HepG2 (cell line): Measurements from ENCODE around the gene NHSL1. TPM values are rescaled to one million over a fixed set of nuclear protein-coding genes. Genes with fewer than 3 reads are reported as not detected.
A peak's percentile ranks its signal among the peaks of the same experiment; 100 is the strongest.

ENCODE experiments used
- ATF2 ChIP-seq: sonication (generic); formaldehyde crosslinking; IDR thresholded peaks from 2 replicates; pipeline ENCODE4 v1.4.0; 2020; ENCODE audit warnings: missing genetic modification reagents
- ATRX ChIP-seq: sonication (generic); formaldehyde crosslinking; IDR thresholded peaks from 2 replicates; pipeline ENCODE4 v1.4.0; 2020; ENCODE audit warnings: missing genetic modification reagents, borderline replicate concordance
- FOXP1 ChIP-seq, 2 experiments: fragments of 450-650 bp in 1 of 2; IDR thresholded peaks; 2 replicates each; pipeline ENCODE4 v1.6.1; 2017 to 2018; ENCODE audit warnings: antibody characterized with exemption in 1 of 2
- HMG20A ChIP-seq: IDR thresholded peaks from 2 replicates; pipeline ENCODE4 v1.6.1; 2016; ENCODE audit warnings: borderline replicate concordance
- HNF4A ChIP-seq: sonication (generic); formaldehyde crosslinking; IDR thresholded peaks from 2 replicates; pipeline ENCODE4 v1.4.0; 2020; ENCODE audit warnings: missing genetic modification reagents
- HNRNPL ChIP-seq: fragments of 200-400 bp; formaldehyde crosslinking; IDR thresholded peaks from 2 replicates; pipeline ENCODE4 v1.6.1; 2017; ENCODE audit warnings: mild to moderate bottlenecking, low read depth, low read length
- HOXA3 ChIP-seq: sonication (generic); formaldehyde crosslinking; IDR thresholded peaks from 2 replicates; pipeline ENCODE4 v1.5.0; 2020; ENCODE audit warnings: missing genetic modification reagents
- KAT7 ChIP-seq: IDR thresholded peaks from 2 replicates; pipeline ENCODE4 v1.6.1; 2018; ENCODE audit warnings: borderline replicate concordance, missing compliant biosample characterization
- KMT2A ChIP-seq: sonication (generic); formaldehyde crosslinking; IDR thresholded peaks from 2 replicates; pipeline ENCODE4 v1.4.0; 2020; ENCODE audit warnings: missing genetic modification reagents
- MEIS2 ChIP-seq: sonication (generic); formaldehyde crosslinking; IDR thresholded peaks from 2 replicates; pipeline ENCODE4 v1.9.0; 2021; ENCODE audit warnings: mild to moderate bottlenecking, missing genetic modification reagents
- RXRB ChIP-seq: IDR thresholded peaks from 2 replicates; pipeline ENCODE4 v1.6.1; 2016; ENCODE audit warnings: borderline replicate concordance, missing genetic modification reagents, missing compliant biosample characterization
- SALL1 ChIP-seq: sonication (generic); formaldehyde crosslinking; IDR thresholded peaks from 2 replicates; pipeline ENCODE4 v1.8.0; 2022; ENCODE audit warnings: mild to moderate bottlenecking, missing genetic modification reagents
- TBX2 ChIP-seq: sonication (generic); formaldehyde crosslinking; IDR thresholded peaks from 2 replicates; pipeline ENCODE4 v1.5.0; 2020; ENCODE audit warnings: missing genetic modification reagents, mild to moderate bottlenecking, borderline replicate concordance
- ZNF234 ChIP-seq: sonication (generic); formaldehyde crosslinking; conservative IDR thresholded peaks from 2 replicates; pipeline ENCODE4 v1.5.1; 2020; ENCODE audit warnings: mild to moderate bottlenecking, missing genetic modification reagents
- ZNF414 ChIP-seq: sonication (generic); formaldehyde crosslinking; IDR thresholded peaks from 2 replicates; pipeline ENCODE4 v1.5.0; 2020; ENCODE audit warnings: missing genetic modification reagents
- ZNF790 ChIP-seq: sonication (generic); formaldehyde crosslinking; IDR thresholded peaks from 2 replicates; pipeline ENCODE4 v1.8.0; 2022; ENCODE audit warnings: missing genetic modification reagents, mild to moderate bottlenecking, borderline replicate concordance
- polyA plus RNA-seq, 8 experiments: library from polyadenylated mRNA; depleted of rRNA in 3 of 8; stranded (reverse) in 7 of 8; unstranded in 1 of 8; fragments of >200 nt; fragmentation: Illumina TruSeq in 4 of 8; extraction: Trizol in 4 of 8; gene quantifications; 2 replicates each; pipeline versions ENCODE4 v1.2.1 to v1.2.3, GENCODE V29; 2011 to 2016; ENCODE audit warnings: low read depth in 4 of 8, missing spikeins in 1 of 8, mixed read lengths in 1 of 8; ENCODE audit not compliant: insufficient read depth in 1 of 8
- total RNA-seq, 5 experiments: library from RNA; depleted of rRNA; stranded (reverse); fragments of >200 nt; fragmentation: Illumina TruSeq; extraction: Trizol; gene quantifications; 2 replicates each; pipeline ENCODE4 v1.2.3, GENCODE V29; 2016; ENCODE audit warnings: low read depth in 1 of 5
- TF ChIP-seq, protein P1 (sequence below): sonication (generic); formaldehyde crosslinking; IDR thresholded peaks from 2 replicates; pipeline ENCODE4 v1.5.1; 2020; ENCODE audit warnings: mild to moderate bottlenecking, missing genetic modification reagents, moderate library complexity
- TF ChIP-seq, protein P2 (sequence below): sonication (generic); formaldehyde crosslinking; IDR thresholded peaks from 2 replicates; pipeline ENCODE4 v1.4.0; 2020; ENCODE audit warnings: low read depth, missing genetic modification reagents
- TF ChIP-seq, protein P3 (sequence below): sonication (generic); formaldehyde crosslinking; IDR thresholded peaks from 2 replicates; pipeline ENCODE4 v1.4.0; 2020; ENCODE audit warnings: missing genetic modification reagents

Gene NHSL1
- total and polyA plus RNA-seq, 2 of the 13 experiments (the other 11 are each of a cell fraction or from before 2014, with no cell fraction given), result 24.9 to 53.6 TPM

DNA sequence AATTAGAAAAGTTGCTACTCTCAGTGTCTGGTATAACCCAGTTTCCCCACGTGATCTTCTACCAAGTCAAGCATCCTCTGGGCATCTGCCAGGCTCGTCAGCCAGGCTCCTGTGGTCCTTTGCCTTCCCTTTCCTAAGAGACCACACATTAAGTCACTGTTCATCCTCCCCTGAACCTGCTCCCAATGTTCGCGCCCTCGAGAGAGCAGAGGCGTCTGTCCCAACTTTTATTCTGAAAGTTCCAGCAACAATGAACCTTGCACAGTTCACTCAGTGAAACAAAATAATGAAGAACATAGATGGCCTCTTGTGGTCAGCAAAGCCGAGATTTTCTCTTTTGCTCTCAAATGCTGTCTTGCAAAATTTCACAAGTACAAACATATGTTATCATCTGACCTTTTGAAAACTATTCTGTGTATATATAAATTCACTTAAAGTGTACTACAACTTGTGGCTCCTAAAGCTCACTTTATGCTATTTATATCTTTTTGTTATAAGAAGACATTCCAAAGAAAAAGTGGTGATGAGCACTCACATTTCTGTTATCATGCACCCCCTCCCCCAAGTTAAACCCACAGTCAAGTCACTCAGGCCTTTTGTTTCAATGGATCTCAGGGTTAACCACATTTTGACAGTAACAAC, 39.2 kb upstream of the NHSL1 start (continued):
- TF ChIP-seq ZNF414 (CRISPR knock-in tag), result 0 out of 2 replicates have a peak, but pooled peaks have one; percentile 28
- 0 out of 2 replicates have a peak, but pooled peaks have one; percentile 29 for TF ChIP-seq KAT7 (CRISPR knock-in tag)
- peak; percentile 24; the same call in 1 of the 2 replicates for TF ChIP-seq ATF2 (CRISPR knock-in tag)
- peak; percentile 41; the same call in 1 of the 2 replicates for TF ChIP-seq HOXA3 (CRISPR knock-in tag)
- no peak for TF ChIP-seq ZNF234 (CRISPR knock-in tag)
- TF ChIP-seq ATRX (CRISPR knock-in tag), result no peak
- TF ChIP-seq FOXP1 (IDR thresholded peaks at IDR 0.05), result no peak
- peak; percentile 25; the same call in 1 of the 2 replicates for TF ChIP-seq FOXP1 (CRISPR knock-in tag; IDR thresholded peaks at IDR 0.05)
- TF ChIP-seq SALL1 (CRISPR knock-in tag), result peak; percentile 76
- TF ChIP-seq HNF4A (CRISPR knock-in tag), result peak; percentile 89
- TF ChIP-seq TBX2 (CRISPR knock-in tag), result peak; percentile 57
- TF ChIP-seq KMT2A (CRISPR knock-in tag), result peak; percentile 32; the same call in 1 of the 2 replicates
- TF ChIP-seq, protein P1, sequence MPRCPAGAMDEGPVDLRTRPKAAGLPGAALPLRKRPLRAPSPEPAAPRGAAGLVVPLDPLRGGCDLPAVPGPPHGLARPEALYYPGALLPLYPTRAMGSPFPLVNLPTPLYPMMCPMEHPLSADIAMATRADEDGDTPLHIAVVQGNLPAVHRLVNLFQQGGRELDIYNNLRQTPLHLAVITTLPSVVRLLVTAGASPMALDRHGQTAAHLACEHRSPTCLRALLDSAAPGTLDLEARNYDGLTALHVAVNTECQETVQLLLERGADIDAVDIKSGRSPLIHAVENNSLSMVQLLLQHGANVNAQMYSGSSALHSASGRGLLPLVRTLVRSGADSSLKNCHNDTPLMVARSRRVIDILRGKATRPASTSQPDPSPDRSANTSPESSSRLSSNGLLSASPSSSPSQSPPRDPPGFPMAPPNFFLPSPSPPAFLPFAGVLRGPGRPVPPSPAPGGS (CRISPR knock-in tag), result no peak
- TF ChIP-seq RXRB (CRISPR knock-in tag), result 0 out of 2 replicates have a peak, but pooled peaks have one; percentile 15
- TF ChIP-seq HMG20A (CRISPR knock-in tag), result peak; percentile 68; the same call in 1 of the 2 replicates
- TF ChIP-seq ZNF790 (CRISPR knock-in tag), result no peak
- TF ChIP-seq, protein P2, sequence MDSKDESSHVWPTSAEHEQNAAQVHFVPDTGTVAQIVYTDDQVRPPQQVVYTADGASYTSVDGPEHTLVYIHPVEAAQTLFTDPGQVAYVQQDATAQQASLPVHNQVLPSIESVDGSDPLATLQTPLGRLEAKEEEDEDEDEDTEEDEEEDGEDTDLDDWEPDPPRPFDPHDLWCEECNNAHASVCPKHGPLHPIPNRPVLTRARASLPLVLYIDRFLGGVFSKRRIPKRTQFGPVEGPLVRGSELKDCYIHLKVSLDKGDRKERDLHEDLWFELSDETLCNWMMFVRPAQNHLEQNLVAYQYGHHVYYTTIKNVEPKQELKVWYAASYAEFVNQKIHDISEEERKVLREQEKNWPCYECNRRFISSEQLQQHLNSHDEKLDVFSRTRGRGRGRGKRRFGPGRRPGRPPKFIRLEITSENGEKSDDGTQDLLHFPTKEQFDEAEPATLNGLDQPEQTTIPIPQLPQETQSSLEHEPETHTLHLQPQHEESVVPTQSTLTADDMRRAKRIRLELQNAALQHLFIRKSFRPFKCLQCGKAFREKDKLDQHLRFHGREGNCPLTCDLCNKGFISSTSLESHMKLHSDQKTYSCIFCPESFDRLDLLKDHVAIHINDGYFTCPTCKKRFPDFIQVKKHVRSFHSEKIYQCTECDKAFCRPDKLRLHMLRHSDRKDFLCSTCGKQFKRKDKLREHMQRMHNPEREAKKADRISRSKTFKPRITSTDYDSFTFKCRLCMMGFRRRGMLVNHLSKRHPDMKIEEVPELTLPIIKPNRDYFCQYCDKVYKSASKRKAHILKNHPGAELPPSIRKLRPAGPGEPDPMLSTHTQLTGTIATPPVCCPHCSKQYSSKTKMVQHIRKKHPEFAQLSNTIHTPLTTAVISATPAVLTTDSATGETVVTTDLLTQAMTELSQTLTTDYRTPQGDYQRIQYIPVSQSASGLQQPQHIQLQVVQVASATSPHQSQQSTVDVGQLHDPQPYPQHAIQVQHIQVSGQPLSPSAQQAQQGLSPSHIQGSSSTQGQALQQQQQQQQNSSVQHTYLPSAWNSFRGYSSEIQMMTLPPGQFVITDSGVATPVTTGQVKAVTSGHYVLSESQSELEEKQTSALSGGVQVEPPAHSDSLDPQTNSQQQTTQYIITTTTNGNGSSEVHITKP (CRISPR knock-in tag), result 0 out of 2 replicates have a peak, but pooled peaks have one; percentile 29
- TF ChIP-seq, protein P3, sequence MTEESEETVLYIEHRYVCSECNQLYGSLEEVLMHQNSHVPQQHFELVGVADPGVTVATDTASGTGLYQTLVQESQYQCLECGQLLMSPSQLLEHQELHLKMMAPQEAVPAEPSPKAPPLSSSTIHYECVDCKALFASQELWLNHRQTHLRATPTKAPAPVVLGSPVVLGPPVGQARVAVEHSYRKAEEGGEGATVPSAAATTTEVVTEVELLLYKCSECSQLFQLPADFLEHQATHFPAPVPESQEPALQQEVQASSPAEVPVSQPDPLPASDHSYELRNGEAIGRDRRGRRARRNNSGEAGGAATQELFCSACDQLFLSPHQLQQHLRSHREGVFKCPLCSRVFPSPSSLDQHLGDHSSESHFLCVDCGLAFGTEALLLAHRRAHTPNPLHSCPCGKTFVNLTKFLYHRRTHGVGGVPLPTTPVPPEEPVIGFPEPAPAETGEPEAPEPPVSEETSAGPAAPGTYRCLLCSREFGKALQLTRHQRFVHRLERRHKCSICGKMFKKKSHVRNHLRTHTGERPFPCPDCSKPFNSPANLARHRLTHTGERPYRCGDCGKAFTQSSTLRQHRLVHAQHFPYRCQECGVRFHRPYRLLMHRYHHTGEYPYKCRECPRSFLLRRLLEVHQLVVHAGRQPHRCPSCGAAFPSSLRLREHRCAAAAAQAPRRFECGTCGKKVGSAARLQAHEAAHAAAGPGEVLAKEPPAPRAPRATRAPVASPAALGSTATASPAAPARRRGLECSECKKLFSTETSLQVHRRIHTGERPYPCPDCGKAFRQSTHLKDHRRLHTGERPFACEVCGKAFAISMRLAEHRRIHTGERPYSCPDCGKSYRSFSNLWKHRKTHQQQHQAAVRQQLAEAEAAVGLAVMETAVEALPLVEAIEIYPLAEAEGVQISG (CRISPR knock-in tag), result peak; percentile 31; the same call in 1 of the 2 replicates
- no peak for TF ChIP-seq HNRNPL
- TF ChIP-seq MEIS2 (CRISPR knock-in tag), result no peak
